ENCODE results near the gene ZBTB39.

Gene ZBTB39

DNA sequence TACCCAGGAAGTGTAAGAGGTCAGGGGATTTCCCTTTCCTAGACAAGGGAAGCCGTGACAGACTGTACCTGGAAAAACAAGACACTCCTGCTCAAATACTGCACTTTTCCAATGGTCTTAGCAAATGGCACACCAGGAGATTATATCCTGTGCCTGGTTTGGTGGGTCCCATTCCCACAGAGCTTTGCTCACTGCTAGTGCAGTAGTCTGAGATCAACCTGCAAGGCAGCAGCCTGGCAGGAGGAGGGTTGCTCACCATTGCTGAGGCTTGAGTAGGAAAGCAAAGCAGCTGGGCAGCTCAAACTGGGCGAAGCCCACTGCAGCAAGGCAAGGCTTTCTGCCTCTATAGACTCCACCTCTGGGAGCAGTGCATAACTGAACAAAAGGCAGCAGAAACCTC, 47.9 kb downstream of the ZBTB39 start:
- TF ChIP-seq, protein P1, sequence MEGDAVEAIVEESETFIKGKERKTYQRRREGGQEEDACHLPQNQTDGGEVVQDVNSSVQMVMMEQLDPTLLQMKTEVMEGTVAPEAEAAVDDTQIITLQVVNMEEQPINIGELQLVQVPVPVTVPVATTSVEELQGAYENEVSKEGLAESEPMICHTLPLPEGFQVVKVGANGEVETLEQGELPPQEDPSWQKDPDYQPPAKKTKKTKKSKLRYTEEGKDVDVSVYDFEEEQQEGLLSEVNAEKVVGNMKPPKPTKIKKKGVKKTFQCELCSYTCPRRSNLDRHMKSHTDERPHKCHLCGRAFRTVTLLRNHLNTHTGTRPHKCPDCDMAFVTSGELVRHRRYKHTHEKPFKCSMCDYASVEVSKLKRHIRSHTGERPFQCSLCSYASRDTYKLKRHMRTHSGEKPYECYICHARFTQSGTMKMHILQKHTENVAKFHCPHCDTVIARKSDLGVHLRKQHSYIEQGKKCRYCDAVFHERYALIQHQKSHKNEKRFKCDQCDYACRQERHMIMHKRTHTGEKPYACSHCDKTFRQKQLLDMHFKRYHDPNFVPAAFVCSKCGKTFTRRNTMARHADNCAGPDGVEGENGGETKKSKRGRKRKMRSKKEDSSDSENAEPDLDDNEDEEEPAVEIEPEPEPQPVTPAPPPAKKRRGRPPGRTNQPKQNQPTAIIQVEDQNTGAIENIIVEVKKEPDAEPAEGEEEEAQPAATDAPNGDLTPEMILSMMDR (IDR thresholded peaks at IDR 0.05; ENCODE audit: low read depth, low read length), result no peak
- H3K4me3 ChIP-seq (ENCODE audit: low read depth, low read length), result no peak overlapping the region

DNA sequence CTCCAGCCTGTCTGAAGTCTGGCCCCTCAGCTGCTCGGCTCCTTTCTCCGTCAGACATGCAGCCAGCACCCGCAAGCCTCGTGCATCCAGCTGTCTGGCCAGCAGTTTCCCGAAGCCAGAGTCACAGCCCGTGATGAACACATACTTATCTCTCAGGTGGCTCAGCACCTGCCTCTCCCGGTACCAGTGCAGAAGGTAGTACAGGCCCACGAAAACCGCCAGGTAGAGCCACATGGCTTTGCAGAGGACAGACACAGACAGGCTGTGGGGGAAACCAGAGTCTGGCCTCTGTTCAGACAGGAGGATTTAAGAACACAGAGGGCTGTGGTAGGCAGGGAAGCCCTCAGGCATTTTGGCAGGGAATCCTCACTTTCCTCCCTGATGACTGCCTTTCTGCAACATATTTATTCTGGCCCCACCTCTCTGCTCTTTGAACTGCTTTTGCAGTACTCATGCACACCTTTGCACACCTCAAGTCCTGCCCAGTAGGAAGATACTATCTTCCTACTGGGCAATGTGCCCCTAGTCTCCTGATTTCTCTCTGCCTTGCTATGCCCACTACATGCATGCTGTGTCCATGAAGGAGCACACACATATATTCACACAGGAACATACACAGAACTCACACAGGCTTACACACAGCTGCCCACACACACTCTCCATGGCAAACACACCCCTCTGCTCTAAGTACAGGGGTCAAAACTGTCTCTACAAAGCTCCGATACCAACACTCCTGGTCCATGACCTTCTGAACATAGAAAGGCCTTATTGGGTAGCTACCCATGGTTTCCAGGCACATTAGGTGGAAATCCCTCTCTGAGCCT, 48.9 kb downstream of the ZBTB39 start, which contains the start of gene RDH16:
Gene RDH16 (minus strand): TSS at position 380 of the 824 bp plus-strand sequence. CDS start 146 bp downstream, at position 234.
- H3K4me3 ChIP-seq (ENCODE audit: low read depth, low read length), result no peak within 1 kb of the TSS

DNA sequence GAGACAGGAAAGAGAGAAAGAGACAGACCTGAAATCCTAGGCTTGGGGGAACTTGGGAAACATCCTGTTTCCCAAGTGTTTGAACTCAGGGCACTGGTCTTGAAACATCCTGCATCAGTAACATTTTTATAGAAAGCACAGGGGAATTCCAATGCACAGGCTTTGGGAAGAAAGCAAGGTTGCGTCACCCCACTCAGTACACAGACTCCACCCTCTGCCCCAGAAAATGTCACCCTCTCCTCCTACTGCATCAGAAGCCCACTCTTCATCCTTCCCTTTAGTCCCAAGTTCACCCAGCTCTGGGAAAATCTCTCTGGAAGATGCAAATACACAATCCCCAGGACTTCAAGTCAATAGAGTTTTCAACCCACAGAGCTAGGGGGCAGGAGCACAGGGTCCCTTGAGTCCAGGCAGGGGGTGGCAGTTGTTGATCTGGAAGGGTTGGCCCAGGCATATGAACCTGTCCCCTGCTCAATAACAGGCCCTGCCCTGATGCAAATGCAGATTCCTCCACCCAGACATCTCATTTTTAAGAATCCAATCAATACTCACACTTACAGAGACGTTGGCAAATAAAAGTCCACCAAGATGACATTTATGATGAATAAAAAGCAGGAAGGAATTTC, 50.6 kb downstream of the ZBTB39 start:
- TF ChIP-seq, protein P1 (IDR thresholded peaks at IDR 0.05; ENCODE audit: low read depth, low read length), result no peak

More for the DNA sequence above, 48.9 kb downstream of the ZBTB39 start, which contains the start of gene RDH16:
- TF ChIP-seq, protein P1 (IDR thresholded peaks at IDR 0.05; ENCODE audit: low read depth, low read length), result no peak

DNA sequence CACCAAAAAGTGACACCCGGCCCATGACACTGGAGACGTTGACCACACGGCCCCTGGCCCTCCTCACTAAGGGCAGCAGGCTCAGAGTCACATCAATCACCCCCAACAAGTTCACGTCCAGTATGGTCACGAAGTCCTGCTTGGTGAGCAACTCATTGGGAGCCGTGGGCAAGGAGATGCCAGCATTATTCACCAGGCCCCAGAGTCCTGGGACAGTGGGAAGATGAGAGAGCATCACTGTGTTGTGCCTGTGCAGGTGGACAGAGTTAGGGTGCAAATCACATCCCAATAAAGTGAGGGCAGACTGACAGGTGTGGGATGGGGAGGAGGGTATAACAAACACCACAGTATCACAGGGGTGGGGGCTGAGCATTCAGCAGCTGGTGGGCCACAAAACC, 51.4 kb downstream of the ZBTB39 start:
- TF ChIP-seq, protein P1 (IDR thresholded peaks at IDR 0.05; ENCODE audit: low read depth, low read length), result no peak
- no peak overlapping the region for H3K4me3 ChIP-seq (ENCODE audit: low read depth, low read length)

More for the DNA sequence above, 50.6 kb downstream of the ZBTB39 start:
- H3K4me3 ChIP-seq (ENCODE audit: low read depth, low read length), result no peak overlapping the region

DNA sequence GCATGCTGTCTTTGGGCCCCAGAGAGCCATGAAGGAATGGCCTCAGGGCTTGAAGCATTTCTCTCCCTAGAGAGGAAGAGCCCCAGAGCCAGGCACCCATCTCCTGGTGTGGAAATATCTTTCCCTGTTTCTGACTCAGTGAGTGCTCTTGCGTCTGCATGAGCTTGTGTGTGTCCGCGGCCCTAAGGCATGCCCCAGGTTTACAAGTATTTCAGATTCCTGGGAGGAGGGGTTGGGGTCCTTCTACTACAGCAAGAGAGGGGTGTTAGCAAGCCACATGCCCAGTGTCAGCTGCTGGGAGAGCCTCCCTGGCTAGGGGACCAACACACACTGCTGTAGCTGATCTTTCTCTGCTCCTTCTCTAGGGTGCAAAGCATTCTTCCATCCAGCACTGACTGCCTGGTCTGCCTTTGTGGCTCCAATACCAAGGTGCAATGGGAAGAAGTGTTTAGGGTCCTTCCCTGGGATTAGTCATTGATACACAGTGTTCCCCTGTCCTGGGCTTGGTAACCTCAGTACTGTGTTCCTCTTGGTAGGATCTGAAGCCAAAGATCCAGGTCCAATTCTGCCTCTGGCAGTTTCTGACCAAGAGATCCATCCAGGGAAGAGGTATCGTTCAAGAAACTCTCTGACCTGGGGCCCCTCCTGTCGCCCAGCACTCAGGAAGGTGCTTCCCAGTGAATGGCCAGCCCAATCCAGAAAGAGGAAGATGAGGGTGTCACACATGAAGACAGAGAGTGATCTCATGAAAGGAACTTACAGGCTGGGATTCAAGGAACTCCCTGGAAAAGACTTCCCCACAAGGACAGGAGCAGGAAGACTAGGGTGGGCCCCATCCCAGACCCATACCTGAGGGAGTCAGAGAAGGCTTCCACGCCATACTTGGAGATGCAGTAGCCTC, 52.0 kb downstream of the ZBTB39 start:
- no peak overlapping the region for H3K4me3 ChIP-seq (ENCODE audit: low read depth, low read length)
- TF ChIP-seq, protein P1 (IDR thresholded peaks at IDR 0.05; ENCODE audit: low read depth, low read length), result no peak

DNA sequence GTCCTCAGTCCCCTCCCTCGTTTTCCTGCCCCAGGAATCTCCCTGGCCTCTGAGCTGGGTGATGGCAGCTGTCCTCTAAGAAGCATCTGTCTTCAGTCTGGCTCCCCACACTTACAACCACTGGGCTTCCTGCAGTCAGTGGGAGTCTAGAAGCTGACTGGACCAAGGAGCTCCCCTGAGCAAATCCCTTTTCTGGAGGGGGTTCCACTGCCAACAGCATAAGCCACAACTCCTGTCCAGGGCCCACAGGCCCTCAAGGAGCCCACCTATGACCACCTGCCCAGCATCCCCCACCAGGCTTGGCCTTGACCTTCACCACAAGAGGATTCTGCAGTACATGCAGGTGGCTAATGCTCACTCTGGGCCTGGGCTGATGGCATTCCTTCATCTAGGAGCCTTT, 53.0 kb downstream of the ZBTB39 start:
- TF ChIP-seq, protein P1 (IDR thresholded peaks at IDR 0.05; ENCODE audit: low read depth, low read length), result no peak
- no peak overlapping the region for H3K4me3 ChIP-seq (ENCODE audit: low read depth, low read length)
